HEK293 (cell line): ENCODE data around the gene OR2T11.
"Not testable (repeated sequence)": the region's sequence is repeated elsewhere in the genome, so short reads cannot be mapped to it uniquely, and the experiment has no call there.

Experiments used
- HOXC10 ChIP-seq: sonication (generic); formaldehyde crosslinking; IDR thresholded peaks from 2 replicates; pipeline ENCODE4 v1.8.1; 2023; ENCODE audit warnings: mild to moderate bottlenecking, missing genetic modification reagents
- ZNF140 ChIP-seq: fragments of 450-650 bp; formaldehyde crosslinking; IDR thresholded peaks from 2 replicates; pipeline ENCODE4 v1.5.1; 2016; ENCODE audit warnings: missing biosample characterization, missing genetic modification characterization
- ZNF24 ChIP-seq: fragments of 450-650 bp; formaldehyde crosslinking; IDR thresholded peaks from 2 replicates; pipeline ENCODE4 v1.5.1; 2016; ENCODE audit warnings: missing biosample characterization, missing genetic modification characterization
- TF ChIP-seq, protein P1 (sequence below): sonication (generic); formaldehyde crosslinking; IDR thresholded peaks from 2 replicates; pipeline ENCODE4 v1.8.1; 2022; ENCODE audit warnings: mild to moderate bottlenecking, moderate library complexity, missing genetic modification reagents
- TF ChIP-seq, protein P2 (sequence below): fragments of 450-650 bp; formaldehyde crosslinking; IDR thresholded peaks from 2 replicates; pipeline ENCODE4 v1.5.1; 2016; ENCODE audit warnings: missing biosample characterization, missing genetic modification characterization
- TF ChIP-seq, protein P3 (sequence below): fragments of 450-650 bp; formaldehyde crosslinking; IDR thresholded peaks from 2 replicates; pipeline ENCODE4 v1.5.1; 2016; ENCODE audit warnings: missing biosample characterization, missing genetic modification characterization
- TF ChIP-seq, protein P4 (sequence below): fragments of 450-650 bp; formaldehyde crosslinking; IDR thresholded peaks from 2 replicates; pipeline ENCODE4 v1.5.1; 2016; ENCODE audit warnings: missing biosample characterization, missing genetic modification characterization

DNA sequence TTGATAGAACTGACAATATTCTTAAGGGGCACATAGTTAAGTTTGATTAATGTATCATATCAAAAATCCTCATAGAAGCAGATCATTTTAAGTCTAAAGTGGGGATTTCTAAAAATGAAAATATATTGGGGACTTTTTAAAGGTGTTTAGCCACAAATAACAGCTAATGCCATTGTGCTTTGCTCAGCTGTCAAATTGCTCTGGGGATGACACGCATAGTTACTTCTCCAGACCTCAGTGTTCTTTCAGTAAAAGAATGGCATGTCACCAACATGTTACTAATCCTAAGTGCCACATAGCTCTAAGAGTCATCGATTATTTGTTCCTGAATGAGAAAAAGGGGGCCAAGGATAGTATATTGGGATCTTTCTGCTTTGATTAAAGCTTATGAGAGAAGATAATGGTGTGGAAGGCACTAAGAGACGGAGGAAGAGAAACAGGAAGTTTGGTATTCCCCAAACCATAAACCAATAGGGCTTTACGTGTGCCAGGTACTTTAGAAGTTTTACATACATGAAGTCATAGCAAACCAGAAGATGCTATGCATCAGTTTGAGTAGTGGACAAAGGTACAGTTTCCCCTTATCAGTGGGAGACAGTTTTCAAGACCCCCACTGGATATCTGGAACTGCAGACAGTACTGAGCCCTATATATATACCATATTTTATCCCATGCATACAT is 8.2 kb upstream of the OR2T11 start:
- TF ChIP-seq ZNF24 (tag by site-specific recombination); HOXC10 (CRISPR knock-in tag); ZNF140 (tag by site-specific recombination): not testable (repeated sequence)
- TF ChIP-seq, protein P1, sequence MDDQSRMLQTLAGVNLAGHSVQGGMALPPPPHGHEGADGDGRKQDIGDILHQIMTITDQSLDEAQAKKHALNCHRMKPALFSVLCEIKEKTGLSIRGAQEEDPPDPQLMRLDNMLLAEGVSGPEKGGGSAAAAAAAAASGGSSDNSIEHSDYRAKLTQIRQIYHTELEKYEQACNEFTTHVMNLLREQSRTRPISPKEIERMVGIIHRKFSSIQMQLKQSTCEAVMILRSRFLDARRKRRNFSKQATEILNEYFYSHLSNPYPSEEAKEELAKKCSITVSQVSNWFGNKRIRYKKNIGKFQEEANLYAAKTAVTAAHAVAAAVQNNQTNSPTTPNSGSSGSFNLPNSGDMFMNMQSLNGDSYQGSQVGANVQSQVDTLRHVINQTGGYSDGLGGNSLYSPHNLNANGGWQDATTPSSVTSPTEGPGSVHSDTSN (CRISPR knock-in tag), result not testable (repeated sequence)
- TF ChIP-seq, protein P2, sequence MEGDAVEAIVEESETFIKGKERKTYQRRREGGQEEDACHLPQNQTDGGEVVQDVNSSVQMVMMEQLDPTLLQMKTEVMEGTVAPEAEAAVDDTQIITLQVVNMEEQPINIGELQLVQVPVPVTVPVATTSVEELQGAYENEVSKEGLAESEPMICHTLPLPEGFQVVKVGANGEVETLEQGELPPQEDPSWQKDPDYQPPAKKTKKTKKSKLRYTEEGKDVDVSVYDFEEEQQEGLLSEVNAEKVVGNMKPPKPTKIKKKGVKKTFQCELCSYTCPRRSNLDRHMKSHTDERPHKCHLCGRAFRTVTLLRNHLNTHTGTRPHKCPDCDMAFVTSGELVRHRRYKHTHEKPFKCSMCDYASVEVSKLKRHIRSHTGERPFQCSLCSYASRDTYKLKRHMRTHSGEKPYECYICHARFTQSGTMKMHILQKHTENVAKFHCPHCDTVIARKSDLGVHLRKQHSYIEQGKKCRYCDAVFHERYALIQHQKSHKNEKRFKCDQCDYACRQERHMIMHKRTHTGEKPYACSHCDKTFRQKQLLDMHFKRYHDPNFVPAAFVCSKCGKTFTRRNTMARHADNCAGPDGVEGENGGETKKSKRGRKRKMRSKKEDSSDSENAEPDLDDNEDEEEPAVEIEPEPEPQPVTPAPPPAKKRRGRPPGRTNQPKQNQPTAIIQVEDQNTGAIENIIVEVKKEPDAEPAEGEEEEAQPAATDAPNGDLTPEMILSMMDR (tag by site-specific recombination), result not testable (repeated sequence)
- TF ChIP-seq, protein P3, sequence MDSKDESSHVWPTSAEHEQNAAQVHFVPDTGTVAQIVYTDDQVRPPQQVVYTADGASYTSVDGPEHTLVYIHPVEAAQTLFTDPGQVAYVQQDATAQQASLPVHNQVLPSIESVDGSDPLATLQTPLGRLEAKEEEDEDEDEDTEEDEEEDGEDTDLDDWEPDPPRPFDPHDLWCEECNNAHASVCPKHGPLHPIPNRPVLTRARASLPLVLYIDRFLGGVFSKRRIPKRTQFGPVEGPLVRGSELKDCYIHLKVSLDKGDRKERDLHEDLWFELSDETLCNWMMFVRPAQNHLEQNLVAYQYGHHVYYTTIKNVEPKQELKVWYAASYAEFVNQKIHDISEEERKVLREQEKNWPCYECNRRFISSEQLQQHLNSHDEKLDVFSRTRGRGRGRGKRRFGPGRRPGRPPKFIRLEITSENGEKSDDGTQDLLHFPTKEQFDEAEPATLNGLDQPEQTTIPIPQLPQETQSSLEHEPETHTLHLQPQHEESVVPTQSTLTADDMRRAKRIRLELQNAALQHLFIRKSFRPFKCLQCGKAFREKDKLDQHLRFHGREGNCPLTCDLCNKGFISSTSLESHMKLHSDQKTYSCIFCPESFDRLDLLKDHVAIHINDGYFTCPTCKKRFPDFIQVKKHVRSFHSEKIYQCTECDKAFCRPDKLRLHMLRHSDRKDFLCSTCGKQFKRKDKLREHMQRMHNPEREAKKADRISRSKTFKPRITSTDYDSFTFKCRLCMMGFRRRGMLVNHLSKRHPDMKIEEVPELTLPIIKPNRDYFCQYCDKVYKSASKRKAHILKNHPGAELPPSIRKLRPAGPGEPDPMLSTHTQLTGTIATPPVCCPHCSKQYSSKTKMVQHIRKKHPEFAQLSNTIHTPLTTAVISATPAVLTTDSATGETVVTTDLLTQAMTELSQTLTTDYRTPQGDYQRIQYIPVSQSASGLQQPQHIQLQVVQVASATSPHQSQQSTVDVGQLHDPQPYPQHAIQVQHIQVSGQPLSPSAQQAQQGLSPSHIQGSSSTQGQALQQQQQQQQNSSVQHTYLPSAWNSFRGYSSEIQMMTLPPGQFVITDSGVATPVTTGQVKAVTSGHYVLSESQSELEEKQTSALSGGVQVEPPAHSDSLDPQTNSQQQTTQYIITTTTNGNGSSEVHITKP (tag by site-specific recombination), result not testable (repeated sequence)
- TF ChIP-seq, protein P4, sequence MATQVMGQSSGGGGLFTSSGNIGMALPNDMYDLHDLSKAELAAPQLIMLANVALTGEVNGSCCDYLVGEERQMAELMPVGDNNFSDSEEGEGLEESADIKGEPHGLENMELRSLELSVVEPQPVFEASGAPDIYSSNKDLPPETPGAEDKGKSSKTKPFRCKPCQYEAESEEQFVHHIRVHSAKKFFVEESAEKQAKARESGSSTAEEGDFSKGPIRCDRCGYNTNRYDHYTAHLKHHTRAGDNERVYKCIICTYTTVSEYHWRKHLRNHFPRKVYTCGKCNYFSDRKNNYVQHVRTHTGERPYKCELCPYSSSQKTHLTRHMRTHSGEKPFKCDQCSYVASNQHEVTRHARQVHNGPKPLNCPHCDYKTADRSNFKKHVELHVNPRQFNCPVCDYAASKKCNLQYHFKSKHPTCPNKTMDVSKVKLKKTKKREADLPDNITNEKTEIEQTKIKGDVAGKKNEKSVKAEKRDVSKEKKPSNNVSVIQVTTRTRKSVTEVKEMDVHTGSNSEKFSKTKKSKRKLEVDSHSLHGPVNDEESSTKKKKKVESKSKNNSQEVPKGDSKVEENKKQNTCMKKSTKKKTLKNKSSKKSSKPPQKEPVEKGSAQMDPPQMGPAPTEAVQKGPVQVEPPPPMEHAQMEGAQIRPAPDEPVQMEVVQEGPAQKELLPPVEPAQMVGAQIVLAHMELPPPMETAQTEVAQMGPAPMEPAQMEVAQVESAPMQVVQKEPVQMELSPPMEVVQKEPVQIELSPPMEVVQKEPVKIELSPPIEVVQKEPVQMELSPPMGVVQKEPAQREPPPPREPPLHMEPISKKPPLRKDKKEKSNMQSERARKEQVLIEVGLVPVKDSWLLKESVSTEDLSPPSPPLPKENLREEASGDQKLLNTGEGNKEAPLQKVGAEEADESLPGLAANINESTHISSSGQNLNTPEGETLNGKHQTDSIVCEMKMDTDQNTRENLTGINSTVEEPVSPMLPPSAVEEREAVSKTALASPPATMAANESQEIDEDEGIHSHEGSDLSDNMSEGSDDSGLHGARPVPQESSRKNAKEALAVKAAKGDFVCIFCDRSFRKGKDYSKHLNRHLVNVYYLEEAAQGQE (tag by site-specific recombination), result not testable (repeated sequence)
